CD4-positive, alpha-beta T cell treated with Interleukin-10 for 1 hour (primary cell): Measurements from ENCODE around the gene CLDN9.

Experiments used
- DNase-seq: peaks from one replicate; pipeline ENCODE4 v3.0.0-alpha.2; 2020

The CLDN9 gene

DNA sequence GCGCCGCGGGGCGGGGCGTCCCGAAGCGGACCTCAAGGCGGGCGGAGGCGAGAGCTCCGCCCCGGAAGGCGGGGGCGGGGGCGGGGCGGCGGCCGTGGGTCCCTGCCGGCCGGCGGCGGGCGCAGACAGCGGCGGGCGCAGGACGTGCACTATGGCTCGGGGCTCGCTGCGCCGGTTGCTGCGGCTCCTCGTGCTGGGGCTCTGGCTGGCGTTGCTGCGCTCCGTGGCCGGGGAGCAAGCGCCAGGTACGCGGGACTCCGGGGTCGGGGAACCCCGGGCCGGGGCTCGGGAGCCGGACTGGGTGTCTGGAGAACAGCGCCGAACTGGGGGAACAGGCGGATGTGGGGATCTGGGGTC, 7.5 kb downstream of the CLDN9 start, which contains the start of gene TNFRSF12A:
TSS of gene TNFRSF12A (plus strand) at position 122 of the 357 bp plus-strand sequence. CDS start at position 152, 30 bp downstream.
- peak; percentile 77 for DNase-seq

DNA sequence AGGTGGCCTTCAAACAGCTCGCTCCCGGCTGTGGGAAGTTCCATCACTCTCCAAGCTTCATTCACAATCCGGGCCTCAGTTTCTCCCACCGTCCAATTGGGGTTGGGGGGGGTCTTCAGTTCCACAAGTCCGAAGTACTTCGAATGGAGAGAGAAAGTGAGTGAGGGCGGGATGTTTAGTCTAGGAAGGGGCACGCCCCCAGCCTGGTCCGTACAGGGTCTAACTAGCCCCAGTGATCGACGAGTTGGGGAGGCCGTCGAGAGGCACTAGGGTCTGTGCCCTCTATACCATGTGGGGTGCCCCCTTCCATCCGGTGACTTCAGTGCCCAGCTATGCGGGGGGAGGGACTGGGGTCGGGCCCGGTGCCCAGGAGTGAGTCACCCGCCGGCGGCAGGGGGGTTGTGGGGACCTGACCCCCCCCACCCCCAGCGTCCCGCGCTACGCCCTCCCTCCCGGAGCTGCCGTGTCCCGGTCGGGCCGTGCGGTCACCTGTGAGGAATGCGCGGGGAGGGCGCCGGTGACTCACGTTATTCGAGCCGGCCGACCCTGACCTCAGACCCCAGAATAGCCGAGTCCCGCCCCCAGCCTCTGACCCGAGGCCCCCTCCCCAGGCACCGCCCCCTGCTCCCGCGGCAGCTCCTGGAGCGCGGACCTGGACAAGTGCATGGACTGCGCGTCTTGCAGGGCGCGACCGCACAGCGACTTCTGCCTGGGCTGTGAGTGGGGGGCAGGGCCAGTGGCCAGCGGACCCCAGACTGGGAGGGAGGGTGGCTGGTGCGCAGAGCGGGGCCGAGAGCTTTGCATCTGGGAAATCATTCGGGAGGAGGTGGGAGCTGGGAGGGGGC, 8.1 kb downstream of the CLDN9 start:
- DNase-seq, result peak; percentile 73

DNA sequence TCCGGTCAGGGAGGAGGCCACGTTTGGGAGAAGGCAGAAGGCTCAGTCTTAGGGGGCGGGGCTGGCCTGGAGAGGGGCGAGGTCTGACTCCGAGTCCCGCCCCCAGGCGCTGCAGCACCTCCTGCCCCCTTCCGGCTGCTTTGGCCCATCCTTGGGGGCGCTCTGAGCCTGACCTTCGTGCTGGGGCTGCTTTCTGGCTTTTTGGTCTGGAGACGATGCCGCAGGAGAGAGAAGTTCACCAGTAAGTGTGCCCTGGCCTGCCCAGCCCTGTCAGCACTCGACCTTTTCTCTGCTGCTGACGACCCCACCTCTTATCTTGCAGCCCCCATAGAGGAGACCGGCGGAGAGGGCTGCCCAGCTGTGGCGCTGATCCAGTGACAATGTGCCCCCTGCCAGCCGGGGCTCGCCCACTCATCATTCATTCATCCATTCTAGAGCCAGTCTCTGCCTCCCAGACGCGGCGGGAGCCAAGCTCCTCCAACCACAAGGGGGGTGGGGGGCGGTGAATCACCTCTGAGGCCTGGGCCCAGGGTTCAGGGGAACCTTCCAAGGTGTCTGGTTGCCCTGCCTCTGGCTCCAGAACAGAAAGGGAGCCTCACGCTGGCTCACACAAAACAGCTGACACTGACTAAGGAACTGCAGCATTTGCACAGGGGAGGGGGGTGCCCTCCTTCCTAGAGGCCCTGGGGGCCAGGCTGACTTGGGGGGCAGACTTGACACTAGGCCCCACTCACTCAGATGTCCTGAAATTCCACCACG, 8.9 kb downstream of the CLDN9 start:
- peak; percentile 66 for DNase-seq

DNA sequence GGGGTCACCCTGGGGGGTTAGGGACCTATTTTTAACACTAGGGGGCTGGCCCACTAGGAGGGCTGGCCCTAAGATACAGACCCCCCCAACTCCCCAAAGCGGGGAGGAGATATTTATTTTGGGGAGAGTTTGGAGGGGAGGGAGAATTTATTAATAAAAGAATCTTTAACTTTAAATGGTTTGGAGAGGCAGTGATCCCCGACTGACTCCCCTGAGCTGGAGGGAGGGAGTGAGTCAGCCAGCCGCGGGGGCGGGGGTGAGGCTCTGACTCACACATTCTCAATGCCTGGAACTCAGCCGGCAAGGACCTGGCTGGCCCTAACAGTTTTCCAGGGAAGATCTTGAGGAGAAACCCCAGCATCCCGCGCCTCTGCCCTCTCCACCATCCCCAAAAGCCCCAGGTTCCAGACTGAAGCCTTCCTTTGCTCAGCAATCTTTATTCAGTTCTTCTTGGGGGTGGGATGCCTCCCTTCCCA, 9.5 kb downstream of the CLDN9 start:
- peak; percentile 68 for DNase-seq

DNA sequence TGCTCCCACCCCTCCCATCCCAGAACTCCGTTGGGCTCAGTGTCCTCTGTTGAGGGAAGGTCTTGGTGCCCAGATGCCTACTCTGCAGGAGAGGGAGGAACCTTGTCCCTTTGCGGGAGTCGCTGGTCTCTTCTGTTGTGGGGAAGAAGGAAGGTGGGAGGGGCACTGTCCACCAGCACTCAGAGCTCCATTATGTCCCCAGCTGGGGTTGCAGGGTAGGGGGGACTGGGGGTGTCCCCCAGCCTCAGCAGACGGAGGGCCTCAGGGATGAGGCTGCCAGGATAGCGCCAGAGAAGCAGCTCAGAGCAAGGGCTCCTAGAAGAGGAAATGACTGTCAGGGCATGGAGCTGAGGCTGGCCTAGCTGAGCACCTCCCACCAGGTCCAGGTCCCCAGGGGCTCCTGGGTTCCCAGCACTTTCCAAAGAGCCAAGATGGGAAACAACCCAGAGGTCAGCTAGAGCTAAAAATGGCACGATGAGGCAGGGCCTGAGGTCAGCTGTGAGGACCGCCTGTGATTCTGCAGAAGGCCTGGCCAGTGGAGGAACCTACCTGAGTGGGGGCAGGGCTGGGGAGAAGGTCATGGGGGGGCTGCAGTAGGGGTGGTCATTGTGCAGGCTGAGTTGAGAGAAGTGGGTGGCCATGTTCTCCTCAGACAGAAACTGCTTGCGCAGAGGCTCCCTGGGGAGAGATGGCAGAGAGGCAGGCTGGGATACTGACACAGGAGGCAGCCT, 10.1 kb downstream of the CLDN9 start:
- DNase-seq, result no peak

DNA sequence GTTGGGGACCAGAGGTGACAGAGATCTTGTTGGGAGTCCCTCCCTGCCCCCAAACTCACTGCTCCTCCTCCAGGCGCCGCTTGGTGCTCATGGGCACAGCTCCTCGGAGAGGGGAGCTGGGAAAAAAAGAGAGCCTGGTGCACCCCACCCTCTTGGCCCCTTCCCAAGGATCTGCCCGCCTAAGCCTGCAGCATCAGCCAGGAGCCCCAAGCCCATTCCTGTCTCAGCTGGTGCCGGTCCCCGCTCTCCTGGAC, 10.6 kb downstream of the CLDN9 start:
- DNase-seq, result no peak

DNA sequence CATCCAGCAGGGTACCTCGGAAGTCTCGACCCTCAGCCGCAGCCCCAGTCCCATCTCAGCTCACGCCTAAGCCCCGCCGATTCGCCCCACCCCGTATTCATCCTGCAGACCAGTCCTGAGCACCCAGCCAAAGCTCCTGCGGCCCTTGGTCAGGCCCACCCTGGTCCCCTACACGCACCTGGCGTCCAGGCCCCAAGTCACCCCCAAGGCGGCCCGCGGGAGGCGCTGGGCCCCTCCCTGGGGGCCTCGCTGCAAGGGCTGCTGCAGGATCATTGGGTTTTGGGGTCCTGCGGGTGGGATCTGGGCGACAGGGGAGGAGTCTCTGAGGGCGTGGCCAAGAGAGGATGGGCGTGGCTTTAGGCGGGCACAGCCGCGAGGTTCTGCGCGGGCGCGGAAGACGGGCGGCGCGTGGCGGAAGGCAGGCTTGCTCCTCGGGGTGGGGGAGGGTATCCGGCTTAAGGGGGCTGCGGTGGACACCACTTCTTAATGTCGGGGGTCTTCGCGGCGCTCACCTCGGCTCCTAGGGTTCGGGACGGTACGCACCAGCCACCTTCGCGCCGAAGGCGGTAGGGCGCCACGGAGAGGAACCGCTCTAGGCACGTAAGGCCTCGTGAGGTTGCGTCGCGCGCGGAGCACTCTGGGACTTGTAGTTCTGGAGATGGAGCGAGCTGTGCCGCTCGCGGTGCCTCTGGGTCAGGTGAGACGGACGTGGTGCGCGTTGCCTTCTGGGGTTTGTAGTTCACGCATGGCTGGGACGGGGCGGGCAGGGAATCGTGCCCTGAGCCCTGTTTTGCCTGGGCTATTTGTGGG, 11.2 kb downstream of the CLDN9 start, which contains the start of the genes HCFC1R1 and THOC6:
TSS of gene HCFC1R1 (minus strand) at position 274 of the 810 bp plus-strand sequence. CDS start at position 273, 1 bp downstream.
TSS of gene THOC6 (plus strand) at position 367 of the 810 bp plus-strand sequence. CDS start at position 659, 292 bp downstream.
- peak; percentile 96 for DNase-seq

DNA sequence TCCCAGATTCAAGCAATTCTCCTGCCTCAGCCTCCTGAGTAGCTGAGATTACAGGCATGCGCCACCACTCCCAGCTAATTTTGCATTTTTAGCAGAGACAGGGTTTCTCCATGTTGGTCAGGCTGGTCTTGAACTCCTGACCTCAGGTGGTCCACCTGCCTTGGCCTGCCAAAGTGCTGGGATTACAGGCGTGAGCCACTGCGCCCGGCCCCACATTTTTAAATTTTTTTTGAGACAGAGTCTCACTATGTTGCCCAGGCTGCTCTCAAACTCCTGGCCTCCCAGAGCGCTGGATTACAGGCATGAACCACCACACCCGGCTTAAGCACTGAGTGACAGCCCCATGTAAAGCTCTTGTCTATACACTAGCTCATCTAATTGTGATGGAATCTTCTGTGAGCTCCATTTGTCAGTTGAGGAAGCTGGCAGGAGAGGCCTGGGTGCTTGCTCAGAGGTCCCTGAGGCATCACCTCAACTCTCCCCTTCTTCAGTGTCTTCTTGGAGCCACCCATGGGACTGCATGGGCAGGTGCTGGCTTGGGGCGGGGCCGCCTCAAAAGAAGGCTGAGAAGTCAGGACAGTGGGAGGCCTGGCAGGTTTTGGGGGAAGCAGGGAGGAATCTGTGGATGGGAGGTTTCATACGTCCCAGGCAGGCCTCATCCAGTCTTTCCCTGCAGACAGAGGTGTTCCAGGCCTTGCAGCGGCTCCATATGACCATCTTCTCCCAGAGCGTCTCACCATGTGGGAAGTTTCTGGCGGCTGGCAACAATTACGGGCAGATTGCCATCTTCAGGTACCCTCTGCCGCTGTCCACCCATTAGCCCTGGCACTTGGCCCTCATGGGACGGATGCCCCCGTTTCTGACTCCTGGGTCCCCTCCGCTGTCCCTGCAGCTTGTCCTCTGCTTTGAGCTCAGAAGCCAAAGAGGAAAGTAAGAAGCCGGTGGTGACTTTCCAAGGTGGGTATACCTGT, 12.6 kb downstream of the CLDN9 start:
- no peak for DNase-seq

DNA sequence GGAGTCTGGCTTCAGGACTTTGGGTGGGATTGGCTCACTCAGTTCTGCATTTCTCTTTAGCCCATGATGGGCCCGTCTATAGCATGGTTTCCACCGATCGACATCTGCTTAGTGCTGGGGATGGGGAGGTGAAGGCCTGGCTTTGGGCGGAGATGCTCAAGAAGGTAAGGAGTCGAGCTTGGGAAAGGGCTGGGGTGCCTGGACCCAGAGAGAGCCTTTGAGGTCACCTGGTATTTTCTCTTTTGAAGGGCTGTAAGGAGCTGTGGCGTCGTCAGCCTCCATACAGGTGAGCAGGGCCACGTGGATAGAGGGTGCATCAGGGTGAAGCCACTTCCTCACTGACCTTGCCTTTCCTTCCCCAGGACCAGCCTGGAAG, 13.3 kb downstream of the CLDN9 start:
- DNase-seq, result no peak

DNA sequence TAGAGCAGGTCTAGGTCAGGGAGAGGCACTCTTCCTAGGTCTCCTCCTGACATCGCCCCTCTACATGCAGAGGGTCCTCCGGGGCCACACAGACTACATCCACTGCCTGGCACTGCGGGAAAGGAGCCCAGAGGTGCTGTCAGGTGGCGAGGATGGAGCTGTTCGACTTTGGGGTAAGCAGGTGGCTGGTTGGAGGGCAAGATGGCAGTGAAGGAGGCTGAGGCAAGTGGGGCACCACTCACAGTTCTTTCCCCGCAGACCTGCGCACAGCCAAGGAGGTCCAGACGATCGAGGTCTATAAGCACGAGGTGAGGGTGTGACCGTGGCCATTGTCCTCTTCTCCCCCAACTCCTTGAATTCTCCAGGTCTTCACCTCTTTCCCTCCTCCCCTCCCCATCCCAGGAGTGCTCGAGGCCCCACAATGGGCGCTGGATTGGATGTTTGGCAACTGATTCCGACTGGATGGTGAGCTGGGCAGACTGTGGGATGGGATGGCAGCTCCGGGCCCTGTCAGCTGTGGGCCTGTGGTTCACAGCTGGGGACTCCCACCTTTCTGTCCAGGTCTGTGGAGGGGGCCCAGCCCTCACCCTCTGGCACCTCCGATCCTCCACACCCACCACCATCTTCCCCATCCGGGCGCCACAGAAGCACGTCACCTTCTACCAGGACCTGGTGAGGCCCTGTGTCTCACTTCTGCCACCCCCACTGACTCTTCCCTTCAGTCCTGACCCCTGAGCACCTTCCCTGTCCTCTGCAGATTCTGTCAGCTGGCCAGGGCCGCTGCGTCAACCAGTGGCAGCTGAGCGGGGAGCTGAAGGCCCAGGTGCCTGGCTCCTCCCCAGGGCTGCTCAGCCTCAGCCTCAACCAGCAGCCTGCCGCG, 14.1 kb downstream of the CLDN9 start:
- DNase-seq, result no peak

DNA sequence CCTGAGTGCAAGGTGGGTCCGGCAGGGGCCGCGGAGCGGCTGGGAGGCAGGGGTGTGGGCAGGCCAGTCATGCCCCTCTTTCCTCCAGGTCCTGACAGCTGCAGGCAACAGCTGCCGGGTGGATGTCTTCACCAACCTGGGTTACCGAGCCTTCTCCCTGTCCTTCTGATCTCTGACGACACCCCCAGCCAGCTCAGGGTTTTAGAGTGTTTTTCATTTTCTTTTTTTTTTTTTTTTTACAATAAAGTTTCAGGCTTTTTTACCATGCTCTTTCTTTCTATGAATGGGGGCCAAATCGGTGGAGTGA, 14.7 kb downstream of the CLDN9 start:
- no peak for DNase-seq

DNA sequence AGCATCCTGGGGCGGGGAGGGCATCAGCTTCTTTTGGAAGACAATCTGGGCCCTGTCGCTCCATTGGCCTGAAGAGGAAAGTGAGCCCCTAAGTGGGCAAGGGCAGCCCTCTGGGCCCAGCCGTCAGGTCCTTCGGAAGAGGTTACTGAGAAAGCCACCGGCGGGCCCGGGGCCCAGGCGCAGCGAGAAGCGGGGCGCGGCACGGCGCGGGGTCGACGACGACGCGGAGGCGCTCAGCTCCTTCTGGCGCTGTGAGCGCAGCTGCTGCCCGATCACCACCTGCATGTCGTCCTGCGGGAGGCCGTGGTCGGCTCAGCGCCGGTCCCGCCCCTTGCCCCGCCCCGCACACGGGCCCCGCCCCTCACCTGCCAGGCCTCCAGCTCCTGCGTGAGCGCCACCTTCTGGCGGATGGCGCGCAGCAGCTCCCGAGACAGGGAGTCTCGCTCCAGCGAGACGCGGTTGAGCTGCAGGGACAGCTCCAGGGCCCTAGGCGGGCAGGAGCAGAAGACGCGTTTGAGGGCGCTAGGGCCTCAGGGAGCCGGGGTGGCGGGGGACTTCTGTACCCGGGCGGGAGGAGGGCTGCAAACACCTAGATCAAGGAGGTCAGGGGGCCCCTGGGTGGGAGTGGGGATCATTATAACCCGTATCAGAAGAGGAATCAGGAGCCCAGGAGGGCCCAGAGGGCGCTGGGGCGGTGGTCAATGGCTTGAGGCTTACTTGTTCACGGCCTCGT, 15.4 kb downstream of the CLDN9 start:
- DNase-seq, result peak; percentile 91

DNA sequence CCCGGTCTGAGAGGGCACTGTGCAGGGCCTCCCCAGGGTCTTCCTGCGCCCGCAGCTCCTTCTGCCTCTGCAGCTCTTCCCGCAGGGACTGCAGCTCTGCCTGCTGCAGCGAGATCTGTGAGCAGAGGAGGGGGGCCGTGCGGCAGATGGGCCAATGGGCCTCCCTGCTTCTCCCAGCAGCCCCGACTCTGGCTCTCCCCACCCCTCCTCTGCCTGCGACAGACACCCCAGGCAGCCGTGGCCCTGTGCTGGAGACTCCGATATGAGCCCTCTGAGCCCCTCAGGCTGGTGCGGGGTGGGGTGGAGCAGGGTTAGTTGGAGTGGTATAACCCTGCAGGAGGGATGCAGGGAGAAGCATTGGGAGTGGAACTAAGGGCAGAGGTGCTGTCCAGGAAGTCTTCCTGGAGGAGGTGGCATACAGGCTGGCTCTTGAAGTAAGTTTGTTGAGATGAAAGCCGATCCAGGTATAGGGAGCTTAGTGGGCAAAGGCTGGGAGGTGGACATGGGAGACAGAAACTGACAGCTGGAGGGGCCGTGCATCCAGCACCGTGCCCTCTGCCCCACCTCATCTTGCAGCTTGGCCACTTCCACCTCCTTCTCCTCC, 16.1 kb downstream of the CLDN9 start:
- DNase-seq, result no peak

DNA sequence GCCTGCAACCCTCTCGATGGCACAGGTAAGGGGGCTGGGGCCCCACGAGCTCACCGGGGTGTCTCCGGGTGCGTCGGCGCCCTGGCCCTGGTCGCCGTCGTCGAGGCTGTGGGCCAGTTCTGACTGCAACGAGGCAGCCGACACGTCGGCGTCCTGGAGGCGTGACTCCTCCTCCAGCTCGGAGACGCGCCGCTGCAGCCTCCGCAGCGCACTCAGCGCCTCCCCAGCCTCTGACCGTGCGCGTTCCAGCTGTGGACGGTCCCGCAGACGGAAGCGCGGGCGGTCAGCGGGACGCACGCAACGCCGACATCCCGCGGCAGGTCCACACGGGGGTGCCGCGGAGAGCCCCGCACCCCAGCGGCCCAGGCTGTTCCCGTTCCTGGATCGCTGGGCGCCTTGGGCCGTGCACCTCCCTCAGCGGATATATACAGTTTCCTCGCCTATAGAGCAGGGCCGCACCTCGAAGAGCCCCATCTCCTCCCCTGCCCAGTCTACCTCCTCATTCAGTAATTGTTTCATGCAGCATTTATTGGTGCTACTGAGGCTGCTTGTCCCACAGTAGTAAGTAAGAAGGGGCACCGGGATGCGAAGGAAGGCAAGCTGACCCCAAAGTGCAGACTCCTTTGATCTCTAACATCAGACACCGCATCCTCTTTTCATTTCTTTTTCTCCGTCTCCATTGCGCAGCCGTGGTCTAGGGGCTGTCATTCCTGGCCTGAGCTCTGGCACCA, 16.9 kb downstream of the CLDN9 start:
- peak; percentile 44 for DNase-seq

DNA sequence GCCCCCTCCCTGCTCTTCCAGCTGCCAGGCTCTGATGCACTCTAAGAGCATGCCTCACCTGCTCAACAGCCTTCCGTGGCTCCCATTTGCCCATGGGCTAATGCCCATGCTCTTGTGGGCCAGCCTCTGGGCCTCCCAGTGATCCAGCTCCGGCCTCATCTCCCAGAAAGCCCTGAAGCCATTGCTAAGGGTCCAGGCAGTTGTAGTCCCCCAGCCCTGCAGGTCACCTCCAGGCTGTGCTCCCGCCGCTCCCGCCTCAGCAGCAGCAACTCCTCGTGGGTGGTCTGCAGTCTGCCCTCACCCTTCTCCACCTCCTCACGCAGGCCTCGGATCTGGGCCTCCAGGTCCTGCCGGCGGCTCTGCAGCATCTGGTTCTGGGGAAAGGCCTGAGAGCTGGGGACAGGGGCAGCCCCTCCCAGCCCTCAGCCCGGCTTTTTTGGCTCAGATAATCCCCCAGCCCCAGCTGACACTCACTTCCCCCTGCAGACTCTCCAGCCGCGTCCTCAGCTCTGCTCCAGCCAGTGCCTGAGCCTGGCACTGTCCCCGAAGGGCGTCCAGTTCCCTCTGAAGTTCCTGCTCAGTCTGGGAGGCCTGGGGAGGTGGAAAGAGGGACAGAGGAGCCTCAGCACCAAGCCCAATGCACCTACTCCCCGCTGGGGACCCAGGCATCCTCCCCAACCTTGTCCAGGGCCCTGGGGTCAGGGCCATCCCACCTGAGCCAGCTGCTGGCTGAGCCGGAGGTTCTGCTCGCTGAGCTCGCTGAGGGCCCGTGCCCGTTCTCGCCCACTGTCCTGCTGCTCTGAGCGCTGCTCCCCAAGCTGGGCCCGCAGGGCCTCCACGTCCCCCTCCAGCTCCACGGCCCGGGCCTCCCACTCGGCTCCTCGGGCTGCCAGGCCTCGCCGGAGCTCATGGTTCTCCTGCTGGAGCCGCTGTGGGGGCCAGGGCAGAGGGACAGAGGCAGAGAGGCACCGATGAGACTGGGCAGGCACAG, 17.8 kb downstream of the CLDN9 start:
- DNase-seq, result no peak

DNA sequence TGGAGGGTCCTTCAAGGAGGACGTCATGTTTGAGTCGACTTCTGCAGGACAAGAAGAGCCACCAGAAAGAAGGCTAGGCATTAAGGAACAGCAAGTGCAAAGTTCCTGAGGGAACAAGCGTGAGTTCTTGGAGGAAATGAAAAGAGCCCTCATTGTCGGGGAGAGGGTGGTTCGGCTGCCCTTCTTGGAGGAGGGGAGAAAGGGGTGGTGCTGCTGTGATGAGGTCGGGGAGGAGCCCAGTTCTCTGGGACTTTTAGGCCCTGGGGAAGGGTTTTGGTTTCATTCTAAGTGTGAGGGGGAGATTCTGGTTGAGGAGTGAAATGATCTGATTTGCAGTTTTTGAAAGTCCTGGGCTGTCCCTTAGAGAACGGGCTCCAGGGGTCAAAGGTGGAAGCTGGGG, 19.9 kb downstream of the CLDN9 start:
- no peak for DNase-seq

DNA sequence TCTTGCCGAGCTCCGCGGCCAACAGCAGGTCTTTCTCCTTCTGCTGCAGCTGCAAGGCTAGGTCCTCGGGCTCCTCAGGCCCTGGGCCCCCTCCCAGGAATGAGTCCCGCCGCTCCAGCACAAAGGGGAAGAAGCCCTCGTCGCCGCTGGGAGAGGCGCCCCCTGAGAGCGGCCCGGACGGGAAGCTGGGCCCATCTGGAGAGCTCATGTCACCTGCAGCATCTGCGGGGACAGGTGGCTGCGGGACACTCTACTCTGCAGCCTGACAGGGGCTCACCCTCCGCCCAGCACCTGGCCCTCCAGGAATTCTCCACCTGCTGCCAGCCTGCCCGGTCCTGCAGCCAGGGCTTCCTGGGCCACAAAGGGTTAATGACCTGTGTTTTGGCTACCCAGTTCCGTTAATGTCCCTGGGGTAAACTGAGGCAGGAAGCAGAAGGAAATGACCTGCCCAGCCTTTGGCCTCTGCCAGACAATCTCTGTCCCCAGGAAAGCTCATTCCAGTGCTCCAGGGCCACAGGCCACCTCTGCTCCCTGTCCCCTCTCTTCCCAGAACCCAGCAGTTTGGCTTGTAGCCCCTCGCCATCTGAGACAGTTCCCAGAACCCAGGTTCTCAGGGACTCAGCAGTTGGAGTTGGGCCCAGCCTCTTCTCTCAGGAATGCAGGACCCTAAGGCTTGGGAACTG, 22.7 kb downstream of the CLDN9 start:
- DNase-seq, result no peak
